Measurements from ENCODE around the gene PRKCD. TPM values are rescaled to one million over a fixed set of nuclear protein-coding genes. Genes with fewer than 3 reads are reported as not detected.

PRKCD gene
- total and polyA plus RNA-seq, 11 donors, result 5.3 to 44.5 (median 11.6) TPM

- ATAC-seq (no peak), DNase-seq (peak in 1 of 5 donors; percentile 11)
- TF ChIP-seq POLR2A (IDR thresholded peaks at IDR 0.05) (no peak), CTCF (IDR thresholded peaks at IDR 0.05) (peak in 1 of 12 donors; percentile 18)
- peak overlapping the region in 1 of 12 donors; percentile 7 for H3K27ac ChIP-seq
- no peak overlapping the region for H3K4me3 ChIP-seq
- peaks cover 0 to 23% (median 10%) of the 10 kb centered on the region in 12 donors for H3K4me1 ChIP-seq
- H3K27me3 ChIP-seq, result no peaks in the 10 kb centered on the region
- no peaks in the 10 kb centered on the region for H3K9me3 ChIP-seq
- WGBS, 4 donors, result 75 to 92% (median 88%) methylated on average over 9 to 13 of the region's 13 CpGs
- intact Hi-C loops (cut with DNase I), result no loop called here
- peaks cover 9 to 99% (median 85%) of the 10 kb centered on the region in 9 donors for H3K36me3 ChIP-seq
Measured at GRCh38 chr3:53231532-53232511, 70.8 kb downstream of the PRKCD start.

- WGBS, 4 donors, result 81 to 86% (median 83%) methylated on average over 13 to 18 of the region's 18 CpGs
- DNase-seq, result peak in 1 of 5 donors; percentile 25
- no peak for TF ChIP-seq CTCF (IDR thresholded peaks at IDR 0.05)
- TF ChIP-seq POLR2A (IDR thresholded peaks at IDR 0.05), result no peak
- Histone ChIP-seq H3K36me3 (peaks cover 6 to 97% (median 78%) of the 10 kb centered on the region in 9 donors), H3K4me1 (peaks cover 0 to 29% (median 10%) of the 10 kb centered on the region in 12 donors), H3K4me3 (no peak overlapping the region), H3K27ac (peak overlapping the region in 2 of 12 donors; percentile 11 to 37), H3K27me3 (no peaks in the 10 kb centered on the region), H3K9me3 (no peaks in the 10 kb centered on the region)
- no peak for ATAC-seq
- intact Hi-C loops (cut with DNase I), result no loop called here
Measured at GRCh38 chr3:53232641-53233377, 71.8 kb downstream of the PRKCD start.

- H3K9me3 ChIP-seq, result no peaks in the 10 kb centered on the region
- WGBS, 4 donors, result 87 to 88% (median 88%) methylated on average over 13 to 15 of the region's 15 CpGs
- peak overlapping the region in 2 of 12 donors; percentile 4 to 82 for H3K27ac ChIP-seq
- H3K4me3 ChIP-seq, result no peak overlapping the region
- DNase-seq (peak in 1 of 5 donors; percentile 19), ATAC-seq (no peak)
- H3K27me3 ChIP-seq, result no peaks in the 10 kb centered on the region
- peaks cover 4 to 97% (median 78%) of the 10 kb centered on the region in 9 donors for H3K36me3 ChIP-seq
- intact Hi-C loops (cut with DNase I), result no loop called here
- peaks cover 0 to 44% (median 13%) of the 10 kb centered on the region in 12 donors for H3K4me1 ChIP-seq
- no peak for TF ChIP-seq POLR2A (IDR thresholded peaks at IDR 0.05)
- no peak for TF ChIP-seq CTCF (IDR thresholded peaks at IDR 0.05)
Measured at GRCh38 chr3:53234130-53234840, 73.3 kb downstream of the PRKCD start.
